Measurements from ENCODE around the gene BMPR1A. TPM values are rescaled to one million over a fixed set of nuclear protein-coding genes. Genes with fewer than 3 reads are reported as not detected.

The BMPR1A gene
- total RNA-seq, 4 donors from 2014 or later: 72.7 to 89.5 (median 84.2) TPM

GRCh38 chr10:86712317-86712707 lies 44.1 kb upstream of the BMPR1A start:
- peak overlapping the region; percentile 95 to 98 (median 97) for H3K27ac ChIP-seq
- H3K36me3 ChIP-seq: no peaks in the 10 kb centered on the region
- intact Hi-C loops (cut with DNase I): no loop called here
- no peak for DNase-seq
- no peaks in the 10 kb centered on the region for H3K27me3 ChIP-seq
- H3K4me3 ChIP-seq (replicated peaks in 1 of 3): peak overlapping the region in 2 of 3 donors; percentile 15 to 58
- TF ChIP-seq CTCF (IDR thresholded peaks at IDR 0.05) (no peak), POLR2A (IDR thresholded peaks at IDR 0.05) (no peak)
- 45 to 49% methylated on average over 9 of the region's 9 CpGs for WGBS, 2 donors
- no peaks in the 10 kb centered on the region for H3K9me3 ChIP-seq
- peaks cover 17 to 38% of the 10 kb centered on the region in 2 donors for H3K4me1 ChIP-seq

GRCh38 chr10:86715156-86715795 lies 41.1 kb upstream of the BMPR1A start:
- H3K4me1 ChIP-seq: peaks cover 7 to 15% of the 10 kb centered on the region in 2 donors
- DNase-seq: no peak
- WGBS, 2 donors: 78 to 86% methylated on average over 6 of the region's 6 CpGs
- TF ChIP-seq POLR2A (IDR thresholded peaks at IDR 0.05) (no peak), CTCF (IDR thresholded peaks at IDR 0.05) (no peak)
- H3K4me3 ChIP-seq (replicated peaks in 1 of 3): no peak overlapping the region
- intact Hi-C loops (cut with DNase I): no loop called here
- no peaks in the 10 kb centered on the region for H3K27me3 ChIP-seq
- H3K9me3 ChIP-seq: no peaks in the 10 kb centered on the region
- no peak overlapping the region for H3K27ac ChIP-seq
- no peaks in the 10 kb centered on the region for H3K36me3 ChIP-seq

GRCh38 chr10:86715836-86716235 lies 40.6 kb upstream of the BMPR1A start:
- Histone ChIP-seq H3K36me3 (no peaks in the 10 kb centered on the region), H3K4me3 (replicated peaks in 1 of 3) (no peak overlapping the region), H3K9me3 (no peaks in the 10 kb centered on the region), H3K27ac (no peak overlapping the region), H3K27me3 (no peaks in the 10 kb centered on the region), H3K4me1 (peaks cover 1 to 10% of the 10 kb centered on the region in 2 donors)
- WGBS, 2 donors: 80 to 86% methylated on average over 4 to 5 of the region's 5 CpGs
- intact Hi-C loops (cut with DNase I): no loop called here
- no peak for DNase-seq
- no peak for TF ChIP-seq CTCF (IDR thresholded peaks at IDR 0.05)
- no peak for TF ChIP-seq POLR2A (IDR thresholded peaks at IDR 0.05)

GRCh38 chr10:86716466-86716865 lies 40.0 kb upstream of the BMPR1A start:
- intact Hi-C loops (cut with DNase I): no loop called here

More at GRCh38 chr10:86716466-86716865, 40.0 kb upstream of the BMPR1A start:
- no peak overlapping the region for H3K4me3 ChIP-seq (replicated peaks in 1 of 3)
- no peaks in the 10 kb centered on the region for H3K36me3 ChIP-seq
- peaks cover 0 to 8% of the 10 kb centered on the region in 2 donors for H3K4me1 ChIP-seq
- no peak overlapping the region for H3K27ac ChIP-seq
- H3K9me3 ChIP-seq: no peaks in the 10 kb centered on the region
- TF ChIP-seq POLR2A (IDR thresholded peaks at IDR 0.05) (no peak), CTCF (IDR thresholded peaks at IDR 0.05) (no peak)
- no peak for DNase-seq
- no peaks in the 10 kb centered on the region for H3K27me3 ChIP-seq
- 94 to 99% methylated on average over 5 to 7 of the region's 13 CpGs for WGBS, 2 donors
